OCI-LY3 (cell line): ENCODE results near the gene MAGEB17.

Experiments
- CTCF ChIP-seq: fragments of 200-600, 300-600 bp; sonication (generic); IDR thresholded peaks from 2 replicates; pipeline ENCODE4 v1.5.1; 2014; ENCODE audit warnings: antibody characterized with exemption, low read length, low read depth
- EZH2phosphoT487 ChIP-seq: fragments of 200-600 bp; shearing (Covaris generic); IDR thresholded peaks from 2 replicates; pipeline ENCODE4 v1.6.1; 2018; ENCODE audit warnings: antibody characterized with exemption, mixed run types, low read depth

DNA sequence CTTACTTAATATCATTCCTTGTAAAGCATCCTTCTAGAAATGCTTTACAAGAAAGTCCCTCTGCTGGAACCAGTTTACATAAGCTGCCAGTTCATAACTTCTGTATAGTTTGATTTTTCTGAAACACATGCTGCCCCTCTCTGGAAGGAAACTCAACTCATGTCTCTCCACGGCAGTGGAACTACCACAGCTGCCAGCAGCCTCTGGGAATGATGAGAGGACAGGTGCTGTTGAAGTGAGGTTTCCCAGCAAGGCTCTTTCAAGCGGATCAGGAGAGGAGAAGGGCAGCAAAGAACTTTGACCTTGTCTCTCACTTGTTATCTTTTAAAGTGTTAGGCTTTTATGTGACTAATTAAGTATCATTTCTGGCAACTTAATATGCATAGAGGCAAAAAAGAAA lies 36.6 kb upstream of the MAGEB17 start:
- TF ChIP-seq CTCF: no peak
- TF ChIP-seq EZH2phosphoT487: no peak
